Activated CD4-positive, alpha-beta memory T cell treated with anti-CD3 and anti-CD28 coated beads, Interleukin-2, amount 10 ng/mL, durations not matched to agents 7 days and 5 days (primary cell): ENCODE measurements around the gene NHERF2. TPM values are rescaled to one million over a fixed set of nuclear protein-coding genes. Genes with fewer than 3 reads are reported as not detected.

Experiments used
- CTCF ChIA-PET: fragments of 350-600 bp; sonication (Branson Sonifier 250); formaldehyde crosslinking; loops from one replicate; lab custom pipeline; 2021; ENCODE audit warnings: antibody characterized with exemption, inconsistent platforms; lab: Charles Lee
- POLR2A ChIA-PET: fragments of 350-600 bp; sonication (Branson Sonifier 250); formaldehyde crosslinking; loops from one replicate; lab custom pipeline; 2021; ENCODE audit warnings: antibody characterized with exemption; lab: Charles Lee
- DNase-seq: peaks from one replicate; pipeline ENCODE4 v3.0.0-alpha.2; 2020
- H3K27ac Mint-ChIP-seq: one replicate; pipeline ENCODE4 v1.8.0; 2021; ENCODE audit warnings: mild to moderate bottlenecking, mixed read lengths
- H3K27me3 Mint-ChIP-seq: one replicate; pipeline ENCODE4 v1.8.0; 2021; ENCODE audit warnings: mixed read lengths
- H3K36me3 Mint-ChIP-seq: one replicate; pipeline ENCODE4 v1.8.0; 2021; ENCODE audit warnings: low read depth, mixed read lengths
- H3K4me1 Mint-ChIP-seq: one replicate; pipeline ENCODE4 v1.8.0; 2021; ENCODE audit warnings: mixed read lengths
- H3K4me3 Mint-ChIP-seq: one replicate; pipeline ENCODE4 v1.8.0; 2021; ENCODE audit warnings: mild to moderate bottlenecking, mixed read lengths
- H3K9me3 Mint-ChIP-seq: one replicate; pipeline ENCODE4 v1.8.0; 2021; ENCODE audit warnings: mixed read lengths
- total RNA-seq, 2 experiments: library from RNA; stranded (reverse); gene quantifications; one replicate each; pipeline ENCODE4 v1.2.3, GENCODE V29; 2021

Gene NHERF2
- total RNA-seq, result under 1 TPM; 0.85 to 0.96 TPM

GRCh38 chr16:2026461-2027023 lies at the start of gene NHERF2:
Gene NHERF2, plus strand, starts transcription at chr16:2026902. Its CDS starts 104 bp downstream, at chr16:2027006.
- Mint-ChIP-seq H3K36me3 (no peaks in the 10 kb centered on the region), H3K9me3 (no peaks in the 10 kb centered on the region), H3K27ac (no peak within 1 kb of the TSS), H3K27me3 (peaks cover 37% of the 10 kb centered on the region), H3K4me3 (peak within 1 kb of the TSS; percentile 45), H3K4me1 (peaks cover 16% of the 10 kb centered on the region)
- DNase-seq, result peak; percentile 34
- ChIA-PET CTCF (no interaction called here), POLR2A (no interaction called here)

GRCh38 chr16:1976951-1977874 lies 49.5 kb upstream of the NHERF2 start:
- Mint-ChIP-seq H3K4me3 (no peak overlapping the region), H3K36me3 (peaks cover 18% of the 10 kb centered on the region), H3K4me1 (peaks cover 15% of the 10 kb centered on the region), H3K27me3 (peaks cover 16% of the 10 kb centered on the region), H3K9me3 (no peaks in the 10 kb centered on the region), H3K27ac (no peak overlapping the region)
- DNase-seq, result no peak
- POLR2A ChIA-PET, result interaction anchor here (1.1 to 12.7 kb wide), 4 partner anchors 13 to 177 kb away, joined by 3 to 149 read pairs (median 4); partner anchors contain the start of genes NDUFB10, RNF151 and RPS2
- CTCF ChIA-PET, result no interaction called here

GRCh38 chr16:1977875-1978268 lies 48.8 kb upstream of the NHERF2 start:
- H3K36me3 Mint-ChIP-seq, result peaks cover 18% of the 10 kb centered on the region
- H3K4me3 Mint-ChIP-seq, result no peak overlapping the region
- H3K9me3 Mint-ChIP-seq, result no peaks in the 10 kb centered on the region
- no peak for DNase-seq
- H3K27me3 Mint-ChIP-seq, result peaks cover 22% of the 10 kb centered on the region
- H3K4me1 Mint-ChIP-seq, result peaks cover 13% of the 10 kb centered on the region
- POLR2A ChIA-PET, result interaction anchor here (1.1 to 12.7 kb wide), 4 partner anchors 14 to 177 kb away, joined by 3 to 149 read pairs (median 4); partner anchors contain the start of genes NDUFB10, RNF151 and RPS2
- CTCF ChIA-PET, result no interaction called here
- H3K27ac Mint-ChIP-seq, result no peak overlapping the region

GRCh38 chr16:1978476-1979120 lies 48.1 kb upstream of the NHERF2 start:
- ChIA-PET POLR2A (interaction anchor here (1.1 to 12.7 kb wide), 3 partner anchors 15 to 169 kb away, joined by 3 to 149 read pairs (median 3); partner anchors contain the start of genes NDUFB10, RNF151 and RPS2), CTCF (no interaction called here)
- Mint-ChIP-seq H3K36me3 (peaks cover 18% of the 10 kb centered on the region), H3K27ac (no peak overlapping the region), H3K27me3 (peaks cover 27% of the 10 kb centered on the region), H3K9me3 (no peaks in the 10 kb centered on the region), H3K4me1 (peaks cover 12% of the 10 kb centered on the region), H3K4me3 (no peak overlapping the region)
- DNase-seq, result no peak

GRCh38 chr16:1979271-1980029 lies 47.3 kb upstream of the NHERF2 start:
- Mint-ChIP-seq H3K4me1 (peaks cover 12% of the 10 kb centered on the region), H3K4me3 (no peak overlapping the region), H3K27ac (no peak overlapping the region), H3K36me3 (peaks cover 18% of the 10 kb centered on the region), H3K27me3 (peaks cover 27% of the 10 kb centered on the region), H3K9me3 (no peaks in the 10 kb centered on the region)
- ChIA-PET POLR2A (interaction anchor here (1.9 to 12.7 kb wide), 3 partner anchors 8 to 16 kb away, joined by 4 to 149 read pairs (median 5); partner anchors contain the start of genes NDUFB10, RNF151, RPS2 and TBL3), CTCF (no interaction called here)
- no peak for DNase-seq

GRCh38 chr16:1980030-1980769 lies 46.5 kb upstream of the NHERF2 start:
- Mint-ChIP-seq H3K27ac (no peak overlapping the region), H3K36me3 (peaks cover 13% of the 10 kb centered on the region), H3K9me3 (no peaks in the 10 kb centered on the region), H3K4me3 (no peak overlapping the region), H3K4me1 (peaks cover 17% of the 10 kb centered on the region), H3K27me3 (peaks cover 27% of the 10 kb centered on the region)
- CTCF ChIA-PET, result no interaction called here
- DNase-seq, result no peak
- POLR2A ChIA-PET, result interaction anchor here (0.9 to 12.7 kb wide), 4 partner anchors 8 to 16 kb away, joined by 3 to 149 read pairs (median 4); partner anchors contain the start of genes NDUFB10, RNF151, RPS2 and SYNGR3

GRCh38 chr16:1980770-1981087 lies 46.0 kb upstream of the NHERF2 start:
- Mint-ChIP-seq H3K4me3 (no peak overlapping the region), H3K36me3 (peaks cover 11% of the 10 kb centered on the region)

GRCh38 chr16:1981398-1981836 lies 45.3 kb upstream of the NHERF2 start, which contains the start of gene NOXO1:
Gene NOXO1, minus strand, starts transcription at chr16:1981469. Its CDS starts 290 bp downstream, at chr16:1981179.
- DNase-seq, result no peak
- POLR2A ChIA-PET, result interaction anchor here (1.0 to 12.7 kb wide), 6 partner anchors 9 to 274 kb away, joined by 3 to 149 read pairs (median 4); partner anchors contain the start of genes NDUFB10, RNF151, RPS2 and TBL3
- H3K27ac Mint-ChIP-seq, result no peak within 1 kb of the TSS

More at GRCh38 chr16:1980770-1981087, 46.0 kb upstream of the NHERF2 start:
- Mint-ChIP-seq H3K9me3 (no peaks in the 10 kb centered on the region), H3K27ac (no peak overlapping the region), H3K4me1 (peaks cover 21% of the 10 kb centered on the region), H3K27me3 (peaks cover 27% of the 10 kb centered on the region)
- no peak for DNase-seq
- POLR2A ChIA-PET, result interaction anchor here (0.9 to 12.7 kb wide), 5 partner anchors 9 to 174 kb away, joined by 3 to 149 read pairs (median 4); partner anchors contain the start of genes NDUFB10, RNF151, RPS2 and SYNGR3
- CTCF ChIA-PET, result no interaction called here

GRCh38 chr16:1982013-1982433 lies 44.7 kb upstream of the NHERF2 start:
- Mint-ChIP-seq H3K9me3 (no peaks in the 10 kb centered on the region), H3K36me3 (peaks cover 15% of the 10 kb centered on the region), H3K27me3 (peaks cover 27% of the 10 kb centered on the region), H3K4me3 (no peak overlapping the region), H3K27ac (no peak overlapping the region), H3K4me1 (peaks cover 21% of the 10 kb centered on the region)
- ChIA-PET POLR2A (interaction anchor here (0.7 to 12.7 kb wide), 4 partner anchors 10 to 275 kb away, joined by 3 to 149 read pairs (median 25); partner anchors contain the start of genes NDUFB10, RNF151, RPS2 and TBL3), CTCF (interaction anchor here (1.0 kb wide), 1 partner anchor 39 kb away, joined by 3 read pairs; the partner anchor contains the start of gene MSRB1)
- DNase-seq, result no peak

More at GRCh38 chr16:1981398-1981836, 45.3 kb upstream of the NHERF2 start, which contains the start of gene NOXO1:
- Mint-ChIP-seq H3K4me3 (no peak within 1 kb of the TSS), H3K4me1 (peaks cover 21% of the 10 kb centered on the region), H3K27me3 (peaks cover 27% of the 10 kb centered on the region), H3K36me3 (peaks cover 9% of the 10 kb centered on the region), H3K9me3 (no peaks in the 10 kb centered on the region)
- CTCF ChIA-PET, result interaction anchor here (1.0 kb wide), 1 partner anchor 38 kb away, joined by 3 read pairs; the partner anchor contains the start of gene MSRB1

- H3K27me3 Mint-ChIP-seq, result peaks cover 28% of the 10 kb centered on the region
Observed at GRCh38 chr16:1982991-1983543, 43.6 kb upstream of the NHERF2 start.

More at GRCh38 chr16:1982991-1983543, 43.6 kb upstream of the NHERF2 start:
- no peak for DNase-seq
- peak overlapping the region; percentile 80 for H3K4me3 Mint-ChIP-seq
- H3K36me3 Mint-ChIP-seq, result peaks cover 12% of the 10 kb centered on the region
- ChIA-PET POLR2A (interaction anchor here (1.9 to 12.7 kb wide), 4 partner anchors 9 to 172 kb away, joined by 7 to 149 read pairs (median 30); partner anchors contain the start of genes NDUFB10, RNF151, RPS2 and TBL3), CTCF (interaction anchor here (1.1 kb wide), 1 partner anchor 170 kb away, joined by 3 read pairs; no protein-coding TSS in a partner anchor)
- no peak overlapping the region for H3K27ac Mint-ChIP-seq
- H3K9me3 Mint-ChIP-seq, result no peaks in the 10 kb centered on the region
- H3K4me1 Mint-ChIP-seq, result peaks cover 21% of the 10 kb centered on the region
